B cell (primary cell): ENCODE results near the gene MORC4. TPM values are rescaled to one million over a fixed set of nuclear protein-coding genes. Genes with fewer than 3 reads are reported as not detected.

Experiments used
- polyA plus RNA-seq: library from polyadenylated mRNA; depleted of rRNA; stranded (reverse); fragments of >200 nt; gene quantifications from 2 replicates; pipeline ENCODE4 v1.2.3, GENCODE V29; 2012
- total RNA-seq, 2 donors: library from RNA; stranded (reverse); fragments of 120-200 nt in 1 of 2; gene quantifications; 1 replicate in 1 of 2; 2 replicates in 1 of 2; pipeline versions ENCODE4 v1.2.3 to v1.2.4, GENCODE V29; 2013 to 2022

Gene MORC4
- total and polyA plus RNA-seq, 2 donors (not counting 1 experiment from before 2014, with no cell fraction given): 1.1 to 6.3 TPM

Other genes starting within 250 kb of the MORC4 start
- gene TBC1D8B, start 197.5 kb downstream of the MORC4 start, total RNA-seq: 8.4 and 9.1 TPM in 2 replicates
- gene TBC1D8B, start 197.5 kb downstream of the MORC4 start, polyA plus RNA-seq: 0.46 and 0.50 TPM in 2 replicates
- not detected in 2 replicates for gene RIPPLY1, start 96.9 kb downstream of the MORC4 start, total RNA-seq
- gene RIPPLY1, start 96.9 kb downstream of the MORC4 start, polyA plus RNA-seq: not detected in 2 replicates
- not detected in 2 replicates for gene CLDN2, start 79.8 kb downstream of the MORC4 start, total RNA-seq
- gene CLDN2, start 79.8 kb downstream of the MORC4 start, polyA plus RNA-seq: not detected in 2 replicates
- gene RBM41, start 118.6 kb upstream of the MORC4 start, total RNA-seq: 32.5 and 36.5 TPM in 2 replicates
- 5.2 and 6.4 TPM in 2 replicates for gene RBM41, start 118.6 kb upstream of the MORC4 start, polyA plus RNA-seq
- 3.2 and 3.3 TPM in 2 replicates for gene NUP62CL, start 206.2 kb upstream of the MORC4 start, total RNA-seq
- gene NUP62CL, start 206.2 kb upstream of the MORC4 start, polyA plus RNA-seq: 0.82 and 0.89 TPM in 2 replicates
- gene DNAAF6, start 206.4 kb upstream of the MORC4 start, total RNA-seq: not detected in 2 replicates
- not detected in 2 replicates for gene DNAAF6, start 206.4 kb upstream of the MORC4 start, polyA plus RNA-seq